ENCODE data around the gene ADCY1. TPM values are rescaled to one million over a fixed set of nuclear protein-coding genes. Genes with fewer than 3 reads are reported as not detected.

The ADCY1 gene
- total and polyA plus RNA-seq, 3 donors from 2014 or later = 6.6 to 14.1 (median 13.7) TPM

GRCh38 chr7:45617166-45617565 is 43.0 kb downstream of the ADCY1 start:
- Histone ChIP-seq H3K4me1 (no peaks in the 10 kb centered on the region), H3K36me3 (ENCODE audit: low read depth, missing control alignments) (no peaks in the 10 kb centered on the region), H3K27ac (no peak overlapping the region), H3K4me3 (no peak overlapping the region), H3K27me3 (no peaks in the 10 kb centered on the region), H3K9me3 (no peaks in the 10 kb centered on the region)
- no peak for DNase-seq
- TF ChIP-seq POLR2A (IDR thresholded peaks at IDR 0.05) (no peak), CTCF (IDR thresholded peaks at IDR 0.05) (no peak)
- 82 to 83% methylated on average over 3 of the region's 3 CpGs for WGBS, 2 donors
- intact Hi-C loops (cut with DNase I; ENCODE audit: low total_unique reads) = no loop called here

- Histone ChIP-seq H3K4me3 (no peak overlapping the region), H3K27ac (no peak overlapping the region), H3K36me3 (ENCODE audit: low read depth, missing control alignments) (no peaks in the 10 kb centered on the region), H3K9me3 (no peaks in the 10 kb centered on the region), H3K27me3 (no peaks in the 10 kb centered on the region), H3K4me1 (no peaks in the 10 kb centered on the region)
- intact Hi-C loops (cut with DNase I; ENCODE audit: low total_unique reads) = no loop called here
- 79 to 85% methylated on average over 6 to 9 of the region's 9 CpGs for WGBS, 2 donors
- no peak for DNase-seq
- no peak for TF ChIP-seq POLR2A (IDR thresholded peaks at IDR 0.05)
- TF ChIP-seq CTCF (IDR thresholded peaks at IDR 0.05) = no peak
These were observed 47.9 kb downstream of the ADCY1 start for GRCh38 chr7:45622058-45622457.

GRCh38 chr7:45623157-45623556 is 49.0 kb downstream of the ADCY1 start:
- H3K9me3 ChIP-seq = no peaks in the 10 kb centered on the region
- intact Hi-C loops (cut with DNase I; ENCODE audit: low total_unique reads) = no loop called here
- H3K36me3 ChIP-seq (ENCODE audit: low read depth, missing control alignments) = no peaks in the 10 kb centered on the region
- no peak overlapping the region for H3K4me3 ChIP-seq
- no peaks in the 10 kb centered on the region for H3K4me1 ChIP-seq
- 91% methylated on average over 7 of the region's 7 CpGs; no CpG with 5 or more reads in 1 of the 2 donors for WGBS, 2 donors
- H3K27ac ChIP-seq = no peak overlapping the region
- DNase-seq = no peak
- TF ChIP-seq CTCF (IDR thresholded peaks at IDR 0.05) (no peak), POLR2A (IDR thresholded peaks at IDR 0.05) (no peak)
- no peaks in the 10 kb centered on the region for H3K27me3 ChIP-seq

GRCh38 chr7:45623740-45624391 is 49.7 kb downstream of the ADCY1 start:
- Histone ChIP-seq H3K27ac (no peak overlapping the region), H3K9me3 (no peaks in the 10 kb centered on the region), H3K4me1 (no peaks in the 10 kb centered on the region), H3K36me3 (ENCODE audit: low read depth, missing control alignments) (no peaks in the 10 kb centered on the region), H3K27me3 (no peaks in the 10 kb centered on the region), H3K4me3 (no peak overlapping the region)
- intact Hi-C loops (cut with DNase I; ENCODE audit: low total_unique reads) = no loop called here
- no peak for DNase-seq
- TF ChIP-seq POLR2A (IDR thresholded peaks at IDR 0.05) (no peak), CTCF (IDR thresholded peaks at IDR 0.05) (no peak)
- WGBS, 2 donors = 71 to 79% methylated on average over 9 of the region's 9 CpGs

- H3K27me3 ChIP-seq = no peaks in the 10 kb centered on the region
- TF ChIP-seq CTCF (IDR thresholded peaks at IDR 0.05) = no peak
- TF ChIP-seq POLR2A (IDR thresholded peaks at IDR 0.05) = no peak
- no peak overlapping the region for H3K27ac ChIP-seq
- H3K9me3 ChIP-seq = no peaks in the 10 kb centered on the region
- intact Hi-C loops (cut with DNase I; ENCODE audit: low total_unique reads) = no loop called here
- H3K4me3 ChIP-seq = no peak overlapping the region
- no peaks in the 10 kb centered on the region for H3K4me1 ChIP-seq
- H3K36me3 ChIP-seq (ENCODE audit: low read depth, missing control alignments) = no peaks in the 10 kb centered on the region
- DNase-seq = no peak
These were observed 50.2 kb downstream of the ADCY1 start for GRCh38 chr7:45624392-45624760.
